HG03159 (cell line): ENCODE data around the gene RALA.
A peak's percentile ranks its signal among the peaks of the same experiment; 100 is the strongest.

Experiments
- ATAC-seq: cut with Tn5 transposase; IDR thresholded peaks from one replicate; pipeline ENCODE4 v1.9.1; 2021; ENCODE audit warnings: mild to moderate bottlenecking, moderate library complexity; ENCODE audit not compliant: unreplicated experiment

The RALA gene, protein sequence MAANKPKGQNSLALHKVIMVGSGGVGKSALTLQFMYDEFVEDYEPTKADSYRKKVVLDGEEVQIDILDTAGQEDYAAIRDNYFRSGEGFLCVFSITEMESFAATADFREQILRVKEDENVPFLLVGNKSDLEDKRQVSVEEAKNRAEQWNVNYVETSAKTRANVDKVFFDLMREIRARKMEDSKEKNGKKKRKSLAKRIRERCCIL

DNA sequence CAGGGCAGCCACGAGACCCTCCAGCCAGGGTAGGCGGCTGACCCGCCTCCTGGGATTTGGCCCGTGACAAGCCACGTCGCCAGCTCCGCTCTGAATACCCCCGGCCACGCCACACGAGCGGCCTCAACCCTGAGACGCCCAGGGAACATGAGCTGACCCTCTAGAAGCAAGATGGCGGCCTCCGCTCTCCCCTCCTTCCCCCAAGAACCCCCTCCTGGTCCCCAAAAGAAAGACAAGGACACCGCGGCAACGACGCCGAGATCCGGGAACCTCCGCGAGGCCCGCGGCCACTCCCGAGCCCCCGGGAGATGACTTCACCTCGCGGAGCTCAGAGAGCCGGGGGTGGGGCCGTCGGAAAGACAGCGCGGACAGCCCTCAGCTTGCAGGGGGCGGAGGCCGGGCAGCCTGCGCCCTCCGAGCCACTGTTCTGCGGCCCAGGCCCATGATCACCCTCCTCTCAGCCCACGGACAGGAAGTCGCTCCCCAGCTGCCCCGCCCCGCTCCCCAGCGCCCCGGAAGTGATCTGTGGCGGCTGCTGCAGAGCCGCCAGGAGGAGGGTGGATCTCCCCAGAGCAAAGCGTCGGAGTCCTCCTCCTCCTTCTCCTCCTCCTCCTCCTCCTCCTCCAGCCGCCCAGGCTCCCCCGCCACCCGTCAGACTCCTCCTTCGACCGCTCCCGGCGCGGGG is at the start of gene RALA:
RALA (plus strand) TSS at position 526 of the 685 bp plus-strand sequence. CDS start 63,096 bp downstream, outside the sequence.
- ATAC-seq: peak; percentile 95

DNA sequence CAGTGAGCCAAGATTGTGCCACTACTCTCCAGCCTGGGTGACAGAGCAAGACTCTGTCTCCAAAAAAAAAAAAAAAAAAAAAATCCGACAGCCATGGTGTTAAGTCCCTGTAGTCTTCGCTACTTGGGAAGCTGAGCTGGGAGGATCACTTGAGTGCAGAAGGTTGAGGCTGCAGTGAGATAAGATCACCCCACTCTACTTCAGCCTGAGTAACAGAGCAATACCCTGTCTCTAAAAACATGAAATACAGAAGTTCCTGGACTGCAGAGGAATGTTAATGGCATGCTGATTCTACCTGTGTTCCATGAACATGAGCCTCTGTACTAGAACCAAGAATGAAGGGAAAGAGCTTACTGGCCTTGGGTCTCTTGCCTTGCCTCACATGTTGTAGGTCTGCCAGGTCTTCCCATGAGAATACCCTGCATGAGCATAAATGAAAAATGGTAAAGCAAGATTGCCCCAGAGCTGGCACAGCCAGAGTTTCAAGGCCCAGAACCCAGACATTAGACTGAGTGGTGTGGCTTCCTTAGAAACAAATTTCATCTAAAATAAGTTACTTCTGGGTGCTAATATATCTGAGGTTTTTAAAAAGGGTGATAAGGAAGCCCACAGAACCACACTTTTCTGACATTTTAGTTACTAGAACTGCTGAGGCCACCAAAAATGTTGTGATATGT is 48.6 kb upstream of the RALA start:
- ATAC-seq: no peak

DNA sequence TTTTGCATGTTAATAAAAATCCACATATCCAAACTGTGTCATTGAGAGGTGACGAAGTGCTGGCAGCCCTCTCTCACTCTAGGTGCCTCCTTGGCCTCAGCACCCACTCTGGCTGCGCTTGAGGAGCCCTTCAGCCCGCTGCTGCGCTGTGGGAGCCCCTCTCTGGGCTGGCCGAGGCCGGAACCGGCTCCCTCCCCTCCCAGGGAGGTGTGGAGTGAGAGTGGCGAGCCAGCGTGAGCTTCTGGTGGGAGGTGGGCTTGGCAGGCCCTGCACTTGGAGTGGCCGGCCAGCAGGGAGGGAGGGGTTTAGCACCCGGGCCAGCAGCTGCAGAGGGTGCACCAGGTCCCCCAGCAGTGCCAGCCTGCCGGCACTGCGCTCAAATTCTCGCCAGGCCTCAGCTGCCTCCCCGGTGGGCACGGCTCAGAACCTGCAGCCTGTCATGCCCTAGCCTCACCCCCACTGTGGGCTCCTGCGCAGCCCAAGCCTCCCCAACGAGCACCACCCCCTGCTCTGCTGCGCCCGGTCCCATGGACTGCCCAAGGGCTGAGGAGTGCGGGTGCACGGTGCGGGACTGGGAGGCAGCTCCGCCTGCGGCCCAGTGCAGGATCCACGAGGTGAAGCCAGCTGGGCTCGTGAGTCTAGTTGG is 46.0 kb upstream of the RALA start:
- no peak for ATAC-seq

DNA sequence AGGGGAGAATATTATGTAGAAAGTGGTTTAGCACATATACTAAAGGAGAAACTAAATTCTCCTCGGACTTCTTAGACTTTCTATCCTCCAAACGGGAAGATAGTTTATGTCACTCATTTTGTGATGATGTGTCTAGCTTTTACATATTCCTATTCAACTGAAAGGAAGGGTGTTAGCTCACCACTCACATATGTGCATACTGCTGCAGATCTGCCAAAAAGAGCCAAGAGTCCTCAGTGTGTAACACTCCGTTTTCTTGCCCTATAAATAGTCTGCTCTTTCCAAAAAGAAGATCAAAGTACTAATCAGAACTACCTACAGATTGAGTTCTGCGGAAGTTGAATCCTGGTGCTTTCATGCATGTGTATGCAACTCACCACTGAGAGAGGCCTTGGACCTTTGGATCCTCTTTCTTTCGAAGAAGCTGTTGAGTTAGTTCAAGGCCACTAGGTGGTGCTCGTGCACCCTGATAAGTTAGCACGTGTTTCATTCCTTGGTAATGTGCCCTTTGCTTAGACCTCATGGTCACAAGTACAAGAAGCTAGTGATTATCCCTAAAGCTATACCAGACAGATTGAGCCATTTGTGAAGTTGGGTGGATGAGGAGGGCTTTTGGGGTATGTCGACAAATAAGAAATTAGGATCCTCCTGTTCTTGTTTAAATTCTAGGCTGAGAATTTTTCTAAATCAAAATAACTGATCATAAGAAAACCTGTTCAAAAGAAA is 43.1 kb upstream of the RALA start:
- peak; percentile 77 for ATAC-seq

DNA sequence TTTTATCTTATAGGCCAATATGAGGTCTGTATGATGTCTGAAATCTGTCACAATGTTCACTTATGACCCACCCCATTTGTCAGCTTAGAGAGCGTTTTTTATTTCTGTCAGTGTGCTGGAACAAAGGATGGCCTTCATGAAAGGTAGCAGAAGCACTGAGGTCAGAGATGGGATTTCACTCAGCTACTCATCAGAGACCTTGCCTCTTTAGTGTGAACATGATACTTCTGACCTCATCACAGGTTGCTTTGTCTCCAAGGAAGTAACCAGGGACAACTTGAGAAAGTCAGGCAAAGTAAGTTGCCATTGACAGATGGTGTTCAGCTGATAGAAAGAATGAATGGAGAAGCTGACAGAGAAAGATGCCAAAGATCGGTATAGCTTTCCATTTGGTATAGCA is 40.8 kb upstream of the RALA start:
- ATAC-seq: no peak

DNA sequence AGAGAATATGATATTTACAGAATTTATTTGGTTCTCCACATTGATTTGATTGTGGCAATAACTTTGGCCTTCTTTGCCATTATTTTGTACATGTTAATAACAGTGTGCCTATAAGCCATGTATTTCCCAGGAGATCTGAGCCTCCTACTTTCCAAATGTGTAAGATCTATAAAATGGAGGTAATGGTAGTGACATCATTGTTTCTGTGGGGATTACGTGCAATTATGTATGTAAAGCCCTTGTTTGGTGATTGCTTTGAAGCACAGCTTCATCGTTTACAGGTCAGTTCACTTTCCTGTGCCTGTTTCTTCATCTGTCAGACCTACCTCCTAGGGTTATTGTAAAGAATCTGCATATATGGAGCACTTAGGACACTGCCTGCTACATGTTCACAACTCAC is 39.8 kb upstream of the RALA start:
- no peak for ATAC-seq

DNA sequence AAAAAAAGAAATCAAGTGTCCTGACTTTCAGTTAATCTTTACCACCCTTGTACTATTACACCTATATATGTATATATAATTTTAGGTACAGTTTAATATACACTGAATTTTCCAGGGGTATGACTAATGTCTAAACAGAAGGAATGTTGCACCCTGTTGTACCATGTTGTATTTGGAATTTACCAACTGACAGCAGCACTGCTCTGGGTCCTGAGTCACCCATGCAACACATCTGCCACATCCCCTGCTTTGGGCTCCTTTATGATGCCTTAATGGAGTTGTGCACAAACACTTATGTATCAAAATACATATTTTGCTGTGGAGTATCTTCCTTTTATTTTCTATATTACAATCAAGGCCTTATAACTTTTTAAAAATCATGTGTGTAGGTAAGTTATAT is 36.0 kb upstream of the RALA start:
- no peak for ATAC-seq

DNA sequence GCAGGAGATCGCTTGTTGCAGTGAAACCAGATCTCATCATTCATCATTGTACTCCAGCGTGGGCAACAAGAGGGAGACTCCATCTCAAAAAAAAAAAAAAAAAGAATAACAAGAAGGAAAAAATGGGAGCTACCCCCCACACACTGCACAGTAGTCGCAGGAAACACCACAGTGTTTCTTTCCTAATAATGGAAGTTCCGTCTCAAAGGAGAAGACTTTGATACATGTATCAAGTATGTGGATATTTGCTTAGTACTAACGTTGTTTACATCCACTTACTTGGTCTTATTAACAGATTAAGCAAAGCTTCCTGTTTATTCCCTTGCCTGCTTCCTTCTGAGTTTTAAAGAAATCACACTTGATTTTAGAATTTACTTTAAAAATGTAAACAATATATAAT is 35.0 kb upstream of the RALA start:
- ATAC-seq: no peak

DNA sequence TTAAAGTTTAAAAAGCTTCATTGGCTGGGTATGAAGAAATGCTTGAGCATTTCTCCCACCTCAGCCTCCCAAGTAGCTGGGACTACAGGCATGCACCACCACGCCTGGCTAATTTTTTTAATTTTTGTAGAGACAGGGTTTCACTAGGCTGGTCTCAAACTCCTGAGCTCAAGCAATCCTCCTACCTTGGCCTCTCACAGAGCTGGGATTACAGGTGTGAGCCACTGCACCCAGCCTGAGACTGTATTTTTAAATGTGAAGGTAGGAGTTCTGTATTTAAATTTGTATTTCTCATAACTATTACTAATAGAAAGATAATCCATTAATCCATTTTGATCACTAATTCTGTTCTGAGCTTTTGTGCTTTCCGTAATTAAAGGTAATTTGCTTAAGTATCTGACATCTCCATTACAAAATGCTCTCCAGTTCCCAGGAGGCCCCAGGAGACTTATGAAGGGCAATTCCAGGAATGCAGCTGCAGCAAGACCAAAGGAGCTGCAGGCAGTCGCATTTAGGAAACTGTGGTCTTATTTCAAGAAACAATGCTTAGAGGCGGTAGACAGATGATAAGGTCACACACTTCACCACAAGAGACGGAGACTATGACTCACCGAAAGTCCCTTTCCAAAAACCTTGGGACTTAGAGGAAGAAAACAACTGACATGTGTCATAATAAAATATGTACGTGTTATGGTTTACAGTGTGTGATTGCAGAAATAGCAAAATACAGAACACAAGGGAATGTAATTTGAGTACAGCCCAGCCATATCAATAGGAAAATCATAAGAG is 33.9 kb upstream of the RALA start:
- peak; percentile 93 for ATAC-seq

DNA sequence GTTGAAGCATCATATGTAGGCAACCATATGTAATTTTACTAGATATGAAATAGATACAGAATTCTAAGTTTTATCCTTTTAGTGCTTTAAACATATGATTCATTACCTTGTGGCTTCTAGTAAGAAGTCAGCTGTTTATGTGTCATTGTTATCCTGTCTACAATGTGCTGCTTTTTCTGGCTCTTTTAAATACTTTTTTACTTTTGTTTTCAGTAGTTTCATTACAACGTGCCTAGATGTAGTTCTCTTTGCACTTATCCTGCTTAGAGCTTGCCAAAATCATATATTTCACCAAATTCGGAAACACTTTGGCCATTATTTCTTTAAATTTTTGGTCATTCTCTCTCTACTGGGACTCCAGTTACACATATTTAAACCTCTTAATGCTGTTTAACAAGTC is 30.8 kb upstream of the RALA start:
- ATAC-seq: no peak

DNA sequence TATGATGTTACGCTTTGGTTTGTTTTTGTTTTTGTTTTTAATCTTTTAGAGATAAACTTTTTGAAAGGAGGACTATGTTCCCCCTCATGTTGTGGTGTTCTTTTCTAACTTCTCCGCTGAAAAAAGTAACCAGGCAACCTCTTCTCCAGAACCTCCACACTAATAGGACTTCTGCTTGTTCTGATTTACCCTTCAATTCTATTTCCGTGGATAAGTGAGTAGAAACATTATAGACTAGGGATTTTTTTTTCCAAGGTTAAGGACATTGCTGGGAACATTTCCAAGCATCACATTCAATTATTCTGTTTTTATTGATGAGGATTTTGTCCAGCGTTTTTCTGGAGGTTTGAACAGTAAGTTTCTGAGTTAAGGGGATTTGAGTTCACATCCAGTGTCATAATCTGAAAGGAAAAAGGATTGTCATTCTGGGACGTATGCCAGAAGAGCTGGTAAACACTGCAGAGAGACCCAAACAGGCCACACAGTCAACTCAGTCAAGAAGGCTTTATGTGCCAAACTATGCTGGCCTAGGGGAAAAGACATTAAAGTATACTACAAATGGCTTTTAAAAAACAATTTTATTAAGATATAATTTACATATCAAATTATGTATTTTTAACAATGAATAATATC is 28.3 kb upstream of the RALA start:
- ATAC-seq: no peak

DNA sequence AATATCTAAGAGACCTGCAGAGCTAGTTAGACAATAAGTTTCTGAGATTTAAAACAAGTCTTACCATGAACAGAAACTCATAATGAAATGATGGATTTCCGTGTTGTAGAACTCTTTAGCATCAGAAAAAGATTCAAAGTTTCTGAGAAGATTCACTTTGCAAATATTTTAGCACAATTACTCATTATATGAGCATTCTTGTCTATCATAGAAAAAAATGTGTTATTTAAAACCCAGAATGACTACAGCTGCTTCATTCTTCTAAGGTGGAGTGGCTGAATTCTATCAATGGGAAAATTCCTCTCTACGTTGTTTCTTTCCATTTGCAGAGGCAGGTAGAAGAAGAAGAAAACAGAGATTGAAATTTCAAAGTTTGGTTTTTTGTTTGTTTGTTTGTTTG is 21.0 kb upstream of the RALA start:
- no peak for ATAC-seq

DNA sequence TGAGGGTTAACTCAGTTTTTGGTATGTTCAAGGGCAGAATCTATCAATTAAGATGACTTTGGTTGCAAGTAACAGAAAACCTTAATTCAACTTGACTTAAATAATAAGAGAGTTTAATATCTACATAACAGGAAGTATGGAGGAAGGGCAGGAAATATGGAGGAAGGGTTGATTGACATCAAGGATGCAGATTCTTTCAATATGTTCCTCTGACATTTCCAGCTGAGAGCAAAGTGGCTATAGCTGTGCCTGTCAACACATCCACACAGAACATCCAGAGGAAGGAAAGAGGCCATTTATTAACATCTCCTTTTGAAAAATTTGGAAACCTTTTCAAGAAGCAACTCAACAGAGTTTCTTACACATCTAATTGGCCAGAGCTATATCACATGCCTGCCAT is 19.4 kb upstream of the RALA start:
- no peak for ATAC-seq

DNA sequence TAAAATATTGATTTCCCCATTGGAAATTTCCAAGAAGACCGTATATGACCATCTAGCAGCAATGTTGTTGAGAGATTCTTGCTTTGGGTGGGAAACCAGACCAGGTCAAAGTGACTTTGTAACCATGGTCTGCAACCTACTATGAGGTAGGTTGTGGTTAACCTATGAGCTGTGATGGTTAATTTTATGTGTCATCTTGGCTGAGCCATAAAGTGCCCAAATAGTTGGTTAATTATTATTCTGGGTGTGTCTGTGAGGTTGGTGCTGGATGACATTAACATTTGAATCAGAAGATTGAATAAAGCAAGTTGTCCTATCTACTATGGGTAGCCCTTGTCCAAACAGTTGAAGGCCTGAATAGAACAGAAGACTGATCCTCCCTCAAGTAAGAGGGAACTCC is 18.3 kb upstream of the RALA start:
- ATAC-seq: peak; percentile 65

DNA sequence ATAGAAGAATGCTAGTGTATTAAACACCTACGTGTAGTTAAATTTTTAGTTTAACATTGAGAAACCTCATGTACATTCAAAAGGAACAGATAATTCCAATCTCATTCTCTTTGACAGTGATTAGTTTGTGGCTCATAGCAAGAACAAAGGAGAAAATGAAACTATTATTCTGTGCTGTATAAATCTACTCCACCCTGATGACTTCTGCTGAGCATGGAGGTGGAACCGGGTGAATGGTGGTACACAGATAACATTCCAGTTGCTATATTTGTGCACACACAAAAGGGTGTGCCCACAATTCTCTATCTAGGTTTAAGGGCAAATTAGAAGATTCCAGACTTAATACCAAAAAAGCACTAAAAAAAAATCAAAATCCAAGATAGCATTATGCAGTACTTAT is 17.0 kb upstream of the RALA start:
- no peak for ATAC-seq

DNA sequence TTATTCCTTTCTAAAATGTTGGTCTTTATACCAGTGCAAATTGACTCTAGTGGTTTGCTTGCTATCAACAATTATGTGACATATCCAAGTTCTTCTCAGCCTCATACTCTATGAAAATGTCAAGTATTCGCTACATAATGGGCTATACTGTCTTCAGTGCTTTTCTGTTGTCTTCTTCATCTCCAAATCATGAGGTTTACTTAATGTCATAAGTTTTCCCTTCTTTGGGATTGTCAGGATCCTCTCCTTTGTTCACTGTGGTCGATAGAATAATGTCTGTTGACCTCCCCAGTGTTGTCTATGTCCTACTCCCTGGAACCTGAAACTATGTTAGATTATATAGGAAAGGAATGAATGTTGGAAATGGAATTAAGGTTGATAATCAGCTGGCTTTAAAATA is 16.4 kb upstream of the RALA start:
- ATAC-seq: no peak

DNA sequence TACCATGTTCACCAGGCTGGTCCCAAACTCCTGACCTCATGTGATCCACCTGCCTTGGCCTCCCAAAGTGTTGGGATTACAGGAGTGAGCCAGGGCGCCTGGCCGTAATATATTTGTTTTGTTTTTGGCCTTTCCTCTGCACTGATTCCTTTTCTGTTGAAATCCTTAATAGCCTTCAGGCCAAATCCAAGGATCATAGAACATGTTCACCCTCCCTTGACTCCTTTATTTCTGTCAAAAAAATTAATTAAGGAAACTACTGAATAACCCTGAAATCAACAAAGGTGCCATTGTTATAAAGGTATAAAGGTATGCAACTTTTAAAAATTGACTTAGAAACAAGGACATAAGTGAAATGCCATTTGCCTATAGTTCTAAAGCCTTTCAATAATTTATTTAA is 15.5 kb upstream of the RALA start:
- ATAC-seq: no peak

DNA sequence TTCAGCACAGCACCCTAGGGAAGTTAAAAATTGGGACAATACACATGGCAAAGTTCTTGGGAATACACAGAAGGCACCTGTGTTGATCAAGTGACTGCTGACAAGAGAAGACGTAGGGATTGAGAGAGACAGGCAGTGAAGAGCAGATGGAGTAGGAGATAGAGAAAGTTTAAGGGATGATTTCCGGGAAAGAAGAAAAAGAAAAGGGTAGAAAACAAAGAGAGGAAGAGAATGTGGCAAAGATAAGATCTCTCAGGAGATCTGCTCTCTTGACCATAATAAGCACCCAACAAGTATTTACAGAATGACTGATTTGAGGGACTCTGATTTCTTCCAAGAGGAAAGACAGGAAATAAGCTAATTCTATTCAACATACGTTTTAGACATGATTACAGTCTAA is 15.1 kb upstream of the RALA start:
- no peak for ATAC-seq

DNA sequence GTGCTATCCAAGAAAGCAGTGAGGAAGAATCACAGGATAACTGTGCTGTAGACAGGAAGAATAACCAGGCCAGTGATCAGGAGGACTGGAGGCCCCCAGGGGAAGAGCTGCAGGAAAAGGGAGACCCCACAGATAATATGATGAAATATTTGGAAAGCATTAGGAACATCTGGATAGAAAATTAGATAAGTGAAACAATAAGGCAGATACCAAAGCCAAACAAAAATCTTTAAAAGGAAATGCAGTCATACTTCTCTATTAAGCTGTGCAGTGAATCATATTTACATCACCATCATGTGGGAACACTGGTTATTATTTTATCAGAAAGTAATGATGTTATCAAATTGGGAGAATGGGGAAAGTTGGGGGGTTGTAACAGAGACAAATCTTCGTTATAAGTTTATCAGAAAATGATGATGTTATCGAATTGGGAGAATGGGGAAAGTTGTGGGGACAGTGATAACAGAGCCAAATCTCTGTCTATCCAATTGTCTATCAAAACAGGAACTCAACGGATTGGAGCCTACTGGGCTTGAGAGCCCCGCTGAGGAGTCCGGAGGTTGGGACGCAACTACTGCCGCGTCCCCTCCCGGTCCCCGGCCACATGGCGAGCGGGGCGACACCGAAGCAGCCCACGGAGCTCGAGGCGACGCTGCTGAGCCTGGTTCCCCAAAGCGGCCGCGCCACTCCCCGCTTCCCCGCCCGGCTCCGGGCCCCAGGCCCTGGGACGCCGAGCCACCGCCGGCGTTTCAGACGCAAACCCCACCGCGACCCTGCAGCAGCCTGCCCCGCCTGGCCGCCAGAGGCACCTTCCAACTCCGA is 14.0 kb upstream of the RALA start:
- ATAC-seq: peak; percentile 45
